Measurements from ENCODE around the gene ATXN1. TPM values are rescaled to one million over a fixed set of nuclear protein-coding genes. Genes with fewer than 3 reads are reported as not detected.

Gene ATXN1
- total RNA-seq, 1 donor from 2014 or later = 71.2 TPM

DNA sequence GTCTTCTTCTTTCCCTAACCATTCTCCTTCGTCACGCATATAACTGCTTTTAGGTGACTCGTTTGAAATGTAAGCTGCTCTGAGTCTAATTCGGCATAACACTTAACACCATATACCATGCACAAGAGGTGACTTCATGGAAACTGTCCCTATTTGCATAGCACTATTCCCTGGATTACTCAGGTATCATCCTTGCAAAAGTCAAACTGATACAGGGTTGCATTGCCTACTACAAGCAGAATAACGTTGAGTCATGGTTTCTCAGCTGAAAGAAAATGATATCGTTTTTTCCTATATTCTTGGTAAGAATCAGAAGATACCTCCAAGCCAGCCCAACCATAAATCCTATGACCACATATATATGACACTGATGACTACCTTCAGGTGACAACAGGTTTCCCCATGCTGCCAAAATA, 227.5 kb downstream of the ATXN1 start:
- no peaks in the 10 kb centered on the region for H3K36me3 ChIP-seq
- intact Hi-C loops (cut with DNase I) = no loop called here
- H3K4me1 ChIP-seq = no peaks in the 10 kb centered on the region
- TF ChIP-seq, protein P1, sequence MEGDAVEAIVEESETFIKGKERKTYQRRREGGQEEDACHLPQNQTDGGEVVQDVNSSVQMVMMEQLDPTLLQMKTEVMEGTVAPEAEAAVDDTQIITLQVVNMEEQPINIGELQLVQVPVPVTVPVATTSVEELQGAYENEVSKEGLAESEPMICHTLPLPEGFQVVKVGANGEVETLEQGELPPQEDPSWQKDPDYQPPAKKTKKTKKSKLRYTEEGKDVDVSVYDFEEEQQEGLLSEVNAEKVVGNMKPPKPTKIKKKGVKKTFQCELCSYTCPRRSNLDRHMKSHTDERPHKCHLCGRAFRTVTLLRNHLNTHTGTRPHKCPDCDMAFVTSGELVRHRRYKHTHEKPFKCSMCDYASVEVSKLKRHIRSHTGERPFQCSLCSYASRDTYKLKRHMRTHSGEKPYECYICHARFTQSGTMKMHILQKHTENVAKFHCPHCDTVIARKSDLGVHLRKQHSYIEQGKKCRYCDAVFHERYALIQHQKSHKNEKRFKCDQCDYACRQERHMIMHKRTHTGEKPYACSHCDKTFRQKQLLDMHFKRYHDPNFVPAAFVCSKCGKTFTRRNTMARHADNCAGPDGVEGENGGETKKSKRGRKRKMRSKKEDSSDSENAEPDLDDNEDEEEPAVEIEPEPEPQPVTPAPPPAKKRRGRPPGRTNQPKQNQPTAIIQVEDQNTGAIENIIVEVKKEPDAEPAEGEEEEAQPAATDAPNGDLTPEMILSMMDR (IDR thresholded peaks at IDR 0.05) = no peak
- no peak for DNase-seq
- H3K9me3 ChIP-seq = no peaks in the 10 kb centered on the region
- no peak overlapping the region for H3K4me3 ChIP-seq
- H3K27me3 ChIP-seq = no peaks in the 10 kb centered on the region
- no peak overlapping the region for H3K27ac ChIP-seq
- no peak for ATAC-seq

DNA sequence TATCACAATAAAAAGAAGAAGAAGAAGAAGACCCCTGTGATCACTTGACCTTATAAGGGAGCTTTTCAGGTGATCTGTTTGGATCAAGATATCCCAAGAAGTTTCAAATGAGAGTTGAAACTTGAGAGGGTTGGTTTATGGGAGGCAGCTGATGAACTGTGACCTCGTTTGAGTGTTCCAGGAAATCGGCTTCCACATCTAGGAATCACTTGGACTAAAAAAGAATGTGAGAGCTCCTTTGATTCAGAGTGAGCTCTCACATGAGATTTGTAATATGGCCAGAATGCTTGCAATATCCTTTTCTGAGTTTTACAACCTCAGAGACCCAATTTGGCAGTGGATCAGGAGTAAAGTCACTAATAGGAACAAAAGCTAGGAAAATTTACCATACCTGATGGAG, 228.1 kb downstream of the ATXN1 start:
- Histone ChIP-seq H3K27ac (no peak overlapping the region), H3K4me3 (no peak overlapping the region), H3K4me1 (no peaks in the 10 kb centered on the region), H3K9me3 (no peaks in the 10 kb centered on the region), H3K36me3 (no peaks in the 10 kb centered on the region), H3K27me3 (no peaks in the 10 kb centered on the region)
- intact Hi-C loops (cut with DNase I) = no loop called here
- DNase-seq (no peak), ATAC-seq (no peak)
- TF ChIP-seq, protein P1 (IDR thresholded peaks at IDR 0.05) = no peak

DNA sequence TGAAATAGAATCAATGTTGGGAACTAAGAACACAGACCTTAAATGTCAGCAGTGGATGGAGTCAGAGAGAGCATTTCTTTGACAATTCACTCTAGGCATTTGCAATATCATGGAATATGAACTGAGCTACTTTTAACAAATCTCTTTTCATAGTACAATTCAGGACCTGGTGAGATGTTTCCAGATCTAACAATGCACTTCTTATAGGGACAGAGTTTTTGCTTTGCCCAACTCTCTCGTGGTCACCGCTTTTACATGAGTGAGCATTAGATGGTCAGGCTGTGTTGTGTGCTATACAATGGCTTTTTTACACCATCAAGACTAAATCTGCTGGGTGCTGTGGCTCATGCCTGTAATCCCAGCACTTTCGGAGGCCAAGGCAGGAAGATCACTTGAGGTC, 233.6 kb downstream of the ATXN1 start:
- ATAC-seq (no peak), DNase-seq (no peak)
- TF ChIP-seq, protein P1 (IDR thresholded peaks at IDR 0.05) = no peak
- Histone ChIP-seq H3K9me3 (no peaks in the 10 kb centered on the region), H3K27me3 (no peaks in the 10 kb centered on the region), H3K4me1 (no peaks in the 10 kb centered on the region), H3K4me3 (no peak overlapping the region), H3K27ac (no peak overlapping the region), H3K36me3 (peaks cover under 1% of the 10 kb centered on the region)
- intact Hi-C loops (cut with DNase I) = no loop called here

- peaks cover 24% of the 10 kb centered on the region for H3K36me3 ChIP-seq
- intact Hi-C loops (cut with DNase I) = no loop called here
- TF ChIP-seq, protein P1 (IDR thresholded peaks at IDR 0.05) = no peak
- H3K27me3 ChIP-seq = no peaks in the 10 kb centered on the region
- no peaks in the 10 kb centered on the region for H3K4me1 ChIP-seq
- no peak overlapping the region for H3K27ac ChIP-seq
- DNase-seq (no peak), ATAC-seq (no peak)
- no peaks in the 10 kb centered on the region for H3K9me3 ChIP-seq
- H3K4me3 ChIP-seq = no peak overlapping the region
Measured at GRCh38 chr6:16524380-16524707, 236.9 kb downstream of the ATXN1 start.

GRCh38 chr6:16523606-16524379, 237.5 kb downstream of the ATXN1 start:
- Histone ChIP-seq H3K9me3 (no peaks in the 10 kb centered on the region), H3K4me3 (no peak overlapping the region), H3K36me3 (peaks cover 24% of the 10 kb centered on the region), H3K4me1 (no peaks in the 10 kb centered on the region), H3K27ac (no peak overlapping the region), H3K27me3 (no peaks in the 10 kb centered on the region)
- DNase-seq (no peak), ATAC-seq (no peak)
- intact Hi-C loops (cut with DNase I) = no loop called here
- TF ChIP-seq, protein P1 (IDR thresholded peaks at IDR 0.05) = no peak

DNA sequence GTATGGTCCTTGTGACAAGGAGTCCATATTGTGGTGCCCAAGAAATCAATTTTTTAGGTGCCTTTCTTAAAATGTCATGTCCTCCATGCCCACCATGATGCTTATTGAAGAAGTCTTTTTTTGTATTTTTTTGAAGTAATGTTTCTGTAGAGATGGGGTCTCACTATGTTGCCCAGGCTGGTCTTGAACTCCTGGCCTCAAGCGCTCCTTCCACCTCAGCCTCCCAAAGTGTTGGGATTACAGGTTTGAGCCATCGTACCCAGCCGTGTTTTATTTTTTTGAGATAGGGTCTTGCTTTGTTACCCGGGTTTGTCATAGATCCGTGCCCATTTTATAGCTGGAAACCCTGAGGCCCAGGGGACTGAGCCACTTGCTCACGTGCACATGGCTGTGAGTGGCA, 238.3 kb downstream of the ATXN1 start:
- ATAC-seq (no peak), DNase-seq (no peak)
- H3K4me1 ChIP-seq = peaks cover under 1% of the 10 kb centered on the region
- H3K4me3 ChIP-seq = no peak overlapping the region
- no peak overlapping the region for H3K27ac ChIP-seq
- peaks cover 24% of the 10 kb centered on the region for H3K36me3 ChIP-seq
- H3K9me3 ChIP-seq = no peaks in the 10 kb centered on the region
- TF ChIP-seq, protein P1 (IDR thresholded peaks at IDR 0.05) = no peak
- no peaks in the 10 kb centered on the region for H3K27me3 ChIP-seq
- intact Hi-C loops (cut with DNase I) = no loop called here

Data from upper lobe of right lung (tissue), 1 donor.